K562 (cell line): ENCODE results near the gene SNRPD2. TPM values are rescaled to one million over a fixed set of nuclear protein-coding genes. Genes with fewer than 3 reads are reported as not detected.

Experiments used
- ETV5 ChIP-seq: sonication (generic); formaldehyde crosslinking; IDR thresholded peaks from 2 replicates; pipeline ENCODE4 v1.4.0; 2020; ENCODE audit warnings: low read depth, mild to moderate bottlenecking, missing genetic modification reagents
- GATA2 ChIP-seq: sonication (generic); formaldehyde crosslinking; IDR thresholded peaks from 2 replicates; pipeline ENCODE4 v1.4.0; 2020; ENCODE audit warnings: mild to moderate bottlenecking, missing genetic modification reagents
- IRF9 ChIP-seq: fragments of 450-650 bp; IDR thresholded peaks from 2 replicates; pipeline ENCODE4 v1.6.1; 2016; ENCODE audit warnings: missing biosample characterization, missing genetic modification characterization
- NELFE ChIP-seq: IDR thresholded peaks from 2 replicates; pipeline ENCODE4 v1.6.1; 2011; ENCODE audit warnings: mild to moderate bottlenecking; ENCODE audit not compliant: insufficient read depth, insufficient read length
- NFATC3 ChIP-seq: fragments of 450-650 bp; IDR thresholded peaks from 2 replicates; pipeline ENCODE4 v1.6.1; 2017; ENCODE audit warnings: mild to moderate bottlenecking
- NR2C1 ChIP-seq, 2 experiments: fragments of 450-650 bp; IDR thresholded peaks; 2 replicates each; pipeline ENCODE4 v1.6.1; 2017; ENCODE audit warnings: mild to moderate bottlenecking in 2 of 2, antibody characterized with exemption in 1 of 2, inconsistent platforms in 1 of 2, missing compliant biosample characterization in 1 of 2, missing genetic modification characterization in 1 of 2
- NRF1 ChIP-seq, 2 experiments: fragments of 450-650 bp; IDR thresholded peaks in 1 of 2; conservative IDR thresholded peaks in 1 of 2; 2 replicates each; pipeline ENCODE4 v1.6.1; 2014; ENCODE audit warnings: mild to moderate bottlenecking in 2 of 2
- NUFIP1 ChIP-seq: fragments of 450-650 bp; IDR thresholded peaks from 2 replicates; pipeline ENCODE4 v1.6.1; 2018; ENCODE audit not compliant: partially characterized antibody
- RFX7 ChIP-seq: fragments of 250-450 bp; sonication (Bioruptor Pico); IDR thresholded peaks from 2 replicates; pipeline ENCODE4 v1.5.1; 2021; ENCODE audit warnings: mild to moderate bottlenecking
- RUNX1 ChIP-seq: sonication (generic); IDR thresholded peaks from 2 replicates; pipeline ENCODE4 v1.6.1; 2016; ENCODE audit warnings: antibody characterized with exemption, low read depth
- SAFB ChIP-seq: fragments of 200-400 bp; formaldehyde crosslinking; IDR thresholded peaks from 2 replicates; pipeline ENCODE4 v1.6.1; 2017; ENCODE audit warnings: low read depth, low read length, borderline replicate concordance
- SMARCB1 ChIP-seq: IDR thresholded peaks from 2 replicates; pipeline ENCODE4 v1.6.1; 2011; ENCODE audit warnings: improper control_type of control experiment, low read depth; ENCODE audit not compliant: insufficient read length
- SMC3 ChIP-seq: conservative IDR thresholded peaks from 2 replicates; pipeline ENCODE4 v1.6.1; 2011; ENCODE audit warnings: low read depth, low read length, improper control_type of control experiment; ENCODE audit not compliant: insufficient read depth
- TSC22D4 ChIP-seq: fragments of 450-650 bp; IDR thresholded peaks from 2 replicates; pipeline ENCODE4 v1.6.1; 2016; ENCODE audit warnings: missing genetic modification characterization, missing biosample characterization, control low read depth
- USF2 ChIP-seq: sonication (generic); formaldehyde crosslinking; IDR thresholded peaks from 2 replicates; pipeline ENCODE4 v1.5.0; 2020; ENCODE audit warnings: missing genetic modification reagents
- ZBTB12 ChIP-seq: fragments of 250-450 bp; sonication (Bioruptor Pico); IDR thresholded peaks from 2 replicates; pipeline ENCODE4 v1.4.0; 2020
- ZFP1 ChIP-seq: fragments of 450-650 bp; formaldehyde crosslinking; IDR thresholded peaks from 2 replicates; pipeline ENCODE4 v1.4.0; 2020; ENCODE audit warnings: mild to moderate bottlenecking, mixed read lengths
- polyA plus RNA-seq, 8 experiments: library from polyadenylated mRNA; depleted of rRNA in 4 of 8; stranded (reverse) in 5 of 8; unstranded in 3 of 8; fragments of >200 nt; fragmentation: Nextera tagmentation in 2 of 8; fragmentation: Illumina TruSeq in 1 of 8; extraction: Ambion mirVana in 2 of 8; extraction: Trizol in 1 of 8; gene quantifications; 2 replicates each; pipeline versions ENCODE4 v1.2.1 to v1.2.3, GENCODE V29; 2011 to 2014; ENCODE audit warnings: inconsistent platforms in 1 of 8, missing spikeins in 1 of 8
- total RNA-seq, 7 experiments: library from RNA; depleted of rRNA in 6 of 7; stranded (reverse); fragments of >200 nt in 6 of 7; fragmentation: Illumina TruSeq in 2 of 7; extraction: Trizol in 2 of 7; gene quantifications; 2 replicates each; pipeline versions ENCODE4 v1.2.1 to v1.2.3, GENCODE V29; 2011 to 2021; ENCODE audit warnings: low replicate concordance in 1 of 7
- TF ChIP-seq, protein P1 (sequence below): sonication (generic); formaldehyde crosslinking; IDR thresholded peaks from 2 replicates; pipeline ENCODE4 v1.8.1; 2023; ENCODE audit warnings: mild to moderate bottlenecking, missing genetic modification reagents, moderate library complexity
- TF ChIP-seq, protein P2 (sequence below): fragments of 450-650 bp; IDR thresholded peaks from 2 replicates; pipeline ENCODE4 v1.7.1; 2018; ENCODE audit warnings: mild to moderate bottlenecking, low read depth; ENCODE audit not compliant: partially characterized antibody

Gene SNRPD2
- total and polyA plus RNA-seq, 9 of the 15 experiments (the other 6 are each of a cell fraction or from before 2014, with no cell fraction given), result 728 to 4,411 (median 1,029) TPM

- TF ChIP-seq SMARCB1 (no peak), NFATC3 (no peak), GATA2 (CRISPR knock-in tag) (no peak), NRF1 (conservative IDR thresholded peaks at IDR 0.05 in 1 of 2, IDR thresholded peaks at IDR 0.05 in 1 of 2) (peak; percentile 33 to 63; a peak in 3 of 4 replicates), ZBTB12 (CRISPR knock-in tag) (no peak), ZFP1 (no peak), SAFB (no peak), NELFE (no peak), USF2 (no peak), ETV5 (CRISPR knock-in tag) (no peak), RUNX1 (no peak), NR2C1 (IDR thresholded peaks at IDR 0.05) (peak; percentile 22; the same call in 1 of the 2 replicates), NR2C1 (tag; IDR thresholded peaks at IDR 0.05) (peak; percentile 57), SMC3 (peak; percentile 94), NUFIP1 (no peak), RFX7 (no peak), TSC22D4 (tag) (no peak), IRF9 (tag) (no peak)
- TF ChIP-seq, protein P1, sequence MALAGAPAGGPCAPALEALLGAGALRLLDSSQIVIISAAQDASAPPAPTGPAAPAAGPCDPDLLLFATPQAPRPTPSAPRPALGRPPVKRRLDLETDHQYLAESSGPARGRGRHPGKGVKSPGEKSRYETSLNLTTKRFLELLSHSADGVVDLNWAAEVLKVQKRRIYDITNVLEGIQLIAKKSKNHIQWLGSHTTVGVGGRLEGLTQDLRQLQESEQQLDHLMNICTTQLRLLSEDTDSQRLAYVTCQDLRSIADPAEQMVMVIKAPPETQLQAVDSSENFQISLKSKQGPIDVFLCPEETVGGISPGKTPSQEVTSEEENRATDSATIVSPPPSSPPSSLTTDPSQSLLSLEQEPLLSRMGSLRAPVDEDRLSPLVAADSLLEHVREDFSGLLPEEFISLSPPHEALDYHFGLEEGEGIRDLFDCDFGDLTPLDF, result peak; percentile 53; the same call in 1 of the 2 replicates
- TF ChIP-seq, protein P2, sequence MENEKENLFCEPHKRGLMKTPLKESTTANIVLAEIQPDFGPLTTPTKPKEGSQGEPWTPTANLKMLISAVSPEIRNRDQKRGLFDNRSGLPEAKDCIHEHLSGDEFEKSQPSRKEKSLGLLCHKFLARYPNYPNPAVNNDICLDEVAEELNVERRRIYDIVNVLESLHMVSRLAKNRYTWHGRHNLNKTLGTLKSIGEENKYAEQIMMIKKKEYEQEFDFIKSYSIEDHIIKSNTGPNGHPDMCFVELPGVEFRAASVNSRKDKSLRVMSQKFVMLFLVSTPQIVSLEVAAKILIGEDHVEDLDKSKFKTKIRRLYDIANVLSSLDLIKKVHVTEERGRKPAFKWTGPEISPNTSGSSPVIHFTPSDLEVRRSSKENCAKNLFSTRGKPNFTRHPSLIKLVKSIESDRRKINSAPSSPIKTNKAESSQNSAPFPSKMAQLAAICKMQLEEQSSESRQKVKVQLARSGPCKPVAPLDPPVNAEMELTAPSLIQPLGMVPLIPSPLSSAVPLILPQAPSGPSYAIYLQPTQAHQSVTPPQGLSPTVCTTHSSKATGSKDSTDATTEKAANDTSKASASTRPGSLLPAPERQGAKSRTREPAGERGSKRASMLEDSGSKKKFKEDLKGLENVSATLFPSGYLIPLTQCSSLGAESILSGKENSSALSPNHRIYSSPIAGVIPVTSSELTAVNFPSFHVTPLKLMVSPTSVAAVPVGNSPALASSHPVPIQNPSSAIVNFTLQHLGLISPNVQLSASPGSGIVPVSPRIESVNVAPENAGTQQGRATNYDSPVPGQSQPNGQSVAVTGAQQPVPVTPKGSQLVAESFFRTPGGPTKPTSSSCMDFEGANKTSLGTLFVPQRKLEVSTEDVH, result peak; percentile 17
These were observed 48.5 kb downstream of the SNRPD2 start (continued) for GRCh38 chr19:45643024-45643926.
